Measurements from ENCODE around the gene BRSK2.
A peak's percentile ranks its signal among the peaks of the same experiment; 100 is the strongest.

BRSK2 gene

GRCh38 chr11:1454576-1454975, 64.8 kb downstream of the BRSK2 start:
- DNase-seq = no peak

DNA sequence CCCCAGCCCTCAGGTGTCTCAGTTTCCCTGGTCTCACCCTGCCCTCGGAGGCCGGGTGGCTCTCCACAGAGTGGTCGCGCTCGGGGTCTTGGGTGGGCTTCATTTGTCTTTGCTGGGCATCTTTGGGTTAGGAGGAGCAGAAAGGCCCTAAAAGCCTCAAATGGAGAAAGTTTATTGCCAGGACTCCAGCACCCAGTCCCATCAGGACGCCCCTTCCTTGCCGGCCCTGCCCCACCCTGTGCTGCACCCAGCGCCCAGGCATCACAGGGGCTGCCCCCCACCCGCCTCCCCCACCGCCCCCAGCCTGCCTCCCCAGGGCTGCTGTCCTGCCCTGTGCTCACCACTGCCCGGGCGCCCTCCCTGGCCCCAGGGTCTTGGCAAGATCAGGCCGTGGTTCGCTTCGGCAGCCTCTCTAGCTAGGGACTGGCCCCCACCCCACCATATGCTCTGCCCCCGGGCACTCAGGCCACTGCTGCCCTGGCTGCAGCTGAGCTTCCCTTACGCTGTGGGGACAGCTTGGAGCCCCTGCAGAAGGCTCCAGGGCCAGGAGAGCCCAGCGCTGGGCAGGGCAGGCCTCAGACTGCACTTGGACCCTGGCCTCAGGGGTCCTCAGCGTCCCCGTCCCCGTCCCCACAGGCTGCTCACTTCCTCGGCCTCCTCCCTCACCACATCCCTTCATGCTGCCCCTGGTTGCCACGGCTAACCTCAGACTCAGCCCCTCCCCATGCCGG, 65.5 kb downstream of the BRSK2 start:
- no peak for DNase-seq

- DNase-seq = no peak
Measured at GRCh38 chr11:1455763-1456060, 66.0 kb downstream of the BRSK2 start.

GRCh38 chr11:1456176-1456575, 66.4 kb downstream of the BRSK2 start:
- DNase-seq = no peak

- no peak for DNase-seq
Measured at GRCh38 chr11:1456596-1457325, 67.0 kb downstream of the BRSK2 start.

DNA sequence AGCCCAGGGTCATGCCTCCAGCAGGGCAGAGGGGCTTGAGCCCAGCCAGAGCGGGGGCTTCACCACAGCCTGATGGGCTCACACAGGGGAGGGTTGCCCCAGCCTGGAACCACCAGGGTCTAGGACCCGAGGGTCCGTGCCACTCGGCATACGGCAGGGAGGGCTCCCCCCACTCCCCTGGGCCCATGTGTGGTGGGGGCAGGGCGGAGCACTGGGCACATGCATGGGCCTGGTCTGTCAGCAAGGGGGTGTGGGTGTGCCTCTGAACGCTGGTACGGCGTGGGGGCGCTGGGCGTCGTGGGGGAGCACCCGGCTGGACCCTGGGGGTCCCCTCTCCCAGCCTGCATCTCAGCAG, 67.6 kb downstream of the BRSK2 start:
- DNase-seq = no peak

DNA sequence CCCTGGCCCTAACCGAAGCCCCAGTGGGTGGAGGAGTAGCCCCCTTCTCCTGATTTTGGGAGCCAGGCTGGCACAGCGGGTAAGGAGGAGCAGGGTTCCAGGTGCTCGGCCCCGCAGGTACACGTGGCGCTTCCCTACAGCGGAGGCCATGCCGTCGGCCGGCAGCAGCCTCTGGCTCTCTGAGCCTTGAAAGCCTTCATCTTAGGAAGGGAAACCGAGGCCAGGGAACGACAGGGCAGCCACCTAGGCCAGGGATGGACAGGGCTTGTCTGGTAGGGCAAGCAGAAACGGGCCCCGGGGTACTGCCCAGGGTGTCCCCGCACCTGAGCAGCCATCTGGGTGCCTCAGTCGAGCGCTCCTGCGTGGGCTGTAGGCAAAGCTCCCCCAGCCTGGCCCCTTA, 68.1 kb downstream of the BRSK2 start:
- no peak for DNase-seq

DNA sequence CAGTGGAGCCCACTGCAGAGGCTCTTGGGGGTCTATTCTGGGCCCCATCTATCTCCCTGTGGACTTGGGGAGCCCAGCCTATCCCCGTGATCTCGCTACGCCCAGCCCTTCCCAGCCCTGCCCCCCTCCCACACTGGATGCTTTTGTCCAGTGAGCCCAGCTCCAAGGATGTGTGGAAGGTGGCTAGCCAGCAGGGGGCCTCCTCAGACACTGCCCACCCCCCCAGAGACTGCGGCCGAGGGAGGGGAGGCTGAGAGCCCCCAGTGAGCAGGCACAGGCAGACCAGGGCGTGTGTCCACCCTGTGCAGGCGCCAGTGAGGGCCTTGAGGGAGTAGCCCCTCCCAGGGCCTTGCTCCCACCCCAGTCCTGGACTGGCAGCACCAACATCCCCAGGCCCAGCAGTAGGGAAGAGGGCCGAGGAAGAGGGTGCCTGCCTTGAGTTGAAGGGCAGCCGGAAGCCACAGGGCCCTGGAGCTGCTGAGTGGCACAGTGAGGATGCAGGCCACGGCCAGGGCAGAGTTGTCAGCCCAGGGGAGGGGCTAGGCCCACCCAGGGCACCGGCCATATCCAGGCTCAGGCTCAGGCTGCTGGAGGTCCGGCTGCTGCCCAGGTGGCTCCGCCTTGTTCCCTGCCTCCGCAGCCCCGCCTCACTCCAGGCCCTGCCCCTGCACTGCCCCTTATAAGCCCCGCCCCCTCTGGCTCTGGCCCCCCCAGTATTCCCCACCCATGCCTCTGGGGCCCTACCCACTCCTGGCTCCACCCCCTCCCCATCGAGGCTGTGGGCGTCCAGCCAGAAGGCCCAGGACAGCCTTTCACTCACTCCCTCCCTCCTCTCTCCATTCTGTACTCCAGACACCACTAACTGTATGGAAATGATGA, 68.8 kb downstream of the BRSK2 start:
- peak; percentile 26 for DNase-seq

- no peak for DNase-seq
Measured at GRCh38 chr11:1459219-1459575, 69.5 kb downstream of the BRSK2 start.

- no peak for DNase-seq
Measured at GRCh38 chr11:1459764-1460395, 70.1 kb downstream of the BRSK2 start.

GRCh38 chr11:1460396-1460985, 70.8 kb downstream of the BRSK2 start:
- DNase-seq = no peak

- no peak for DNase-seq
Measured at GRCh38 chr11:1460986-1461825, 71.5 kb downstream of the BRSK2 start.

DNA sequence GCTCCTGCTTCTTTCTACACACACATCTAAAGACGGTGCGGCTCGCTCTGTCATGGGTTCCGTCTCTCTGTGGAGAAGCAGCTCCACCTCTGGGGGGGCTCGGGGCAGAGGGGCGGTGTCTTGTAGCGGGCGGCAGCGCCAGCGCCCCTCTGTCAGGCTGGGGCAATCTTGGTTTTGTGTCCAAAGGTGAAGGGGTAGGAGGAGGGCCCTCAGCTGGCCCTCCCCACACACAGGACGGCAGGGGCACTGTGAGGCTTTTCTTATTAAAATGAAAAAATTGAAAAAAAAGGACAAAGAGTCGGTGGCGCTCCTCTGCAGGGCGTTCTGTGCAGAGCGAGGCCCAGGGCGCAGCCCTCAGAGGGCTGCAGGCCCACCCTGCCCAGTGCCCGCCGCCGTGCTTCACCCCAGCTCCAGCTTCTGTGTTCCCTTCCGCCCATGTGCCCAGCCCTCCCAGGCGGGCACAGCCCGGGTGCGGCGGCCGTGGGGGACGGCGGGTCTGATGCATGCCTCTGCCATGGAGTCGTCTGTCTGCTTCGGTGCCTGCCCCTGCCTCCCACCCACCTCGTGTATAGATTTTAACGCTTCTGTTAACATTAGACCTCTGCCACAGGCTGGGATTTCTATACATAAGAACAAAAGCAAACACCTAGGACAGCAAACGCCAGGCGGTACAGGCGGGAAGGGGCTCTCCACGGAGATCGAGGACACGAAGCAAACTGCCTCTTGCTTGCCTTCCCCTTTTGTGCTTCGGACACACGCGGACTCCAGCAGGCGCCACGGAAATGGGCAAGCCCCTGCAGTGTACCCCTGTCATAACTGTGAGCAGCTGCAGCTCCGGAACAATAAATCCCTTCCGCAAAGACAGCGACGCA, 72.3 kb downstream of the BRSK2 start:
- no peak for DNase-seq

- no peak for DNase-seq
Measured at GRCh38 chr11:1462698-1462975, 72.9 kb downstream of the BRSK2 start.

DNA sequence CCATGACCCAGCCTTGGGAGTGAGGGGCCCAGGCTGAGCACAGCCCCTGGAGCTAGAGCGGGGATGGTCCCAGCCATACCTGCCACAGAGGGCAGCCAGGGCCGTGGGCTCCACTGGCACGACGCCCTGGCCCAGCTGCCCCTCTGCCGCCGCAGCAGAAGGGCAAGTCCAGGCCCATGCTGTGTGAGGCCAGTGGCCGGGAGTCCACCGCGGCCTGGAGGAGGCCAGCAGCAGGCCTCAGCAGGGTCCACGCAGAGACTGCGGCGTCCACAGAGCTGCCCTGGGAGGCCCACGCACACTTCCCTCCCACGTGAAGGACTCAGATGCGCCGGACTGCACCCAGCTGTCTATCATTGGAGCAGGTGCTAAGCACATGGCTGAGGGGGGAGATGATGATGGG, 73.3 kb downstream of the BRSK2 start:
- DNase-seq = no peak

GRCh38 chr11:1466784-1467183, 77.0 kb downstream of the BRSK2 start:
- DNase-seq = no peak

DNA sequence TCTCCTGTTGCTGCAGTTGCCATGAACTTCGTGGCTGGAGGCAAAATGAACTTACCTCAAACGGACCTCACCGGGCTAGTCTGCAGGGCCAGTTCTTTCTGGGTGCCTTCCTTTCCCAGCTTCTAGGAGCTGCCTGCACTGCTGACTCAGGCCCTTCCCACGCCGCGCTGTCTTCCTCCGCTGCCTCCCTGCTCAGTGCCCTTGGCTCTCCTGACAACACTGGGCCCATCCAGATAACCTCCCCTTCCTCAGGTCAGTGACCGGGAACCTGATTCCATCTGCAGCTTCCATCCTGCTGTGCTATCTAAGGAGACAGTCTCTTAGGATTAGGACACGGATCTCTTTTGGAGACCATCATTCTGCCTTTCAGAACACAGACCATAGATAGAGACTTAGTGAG, 77.5 kb downstream of the BRSK2 start:
- DNase-seq = no peak

GRCh38 chr11:1468002-1468401, 78.3 kb downstream of the BRSK2 start:
- DNase-seq = no peak

DNA sequence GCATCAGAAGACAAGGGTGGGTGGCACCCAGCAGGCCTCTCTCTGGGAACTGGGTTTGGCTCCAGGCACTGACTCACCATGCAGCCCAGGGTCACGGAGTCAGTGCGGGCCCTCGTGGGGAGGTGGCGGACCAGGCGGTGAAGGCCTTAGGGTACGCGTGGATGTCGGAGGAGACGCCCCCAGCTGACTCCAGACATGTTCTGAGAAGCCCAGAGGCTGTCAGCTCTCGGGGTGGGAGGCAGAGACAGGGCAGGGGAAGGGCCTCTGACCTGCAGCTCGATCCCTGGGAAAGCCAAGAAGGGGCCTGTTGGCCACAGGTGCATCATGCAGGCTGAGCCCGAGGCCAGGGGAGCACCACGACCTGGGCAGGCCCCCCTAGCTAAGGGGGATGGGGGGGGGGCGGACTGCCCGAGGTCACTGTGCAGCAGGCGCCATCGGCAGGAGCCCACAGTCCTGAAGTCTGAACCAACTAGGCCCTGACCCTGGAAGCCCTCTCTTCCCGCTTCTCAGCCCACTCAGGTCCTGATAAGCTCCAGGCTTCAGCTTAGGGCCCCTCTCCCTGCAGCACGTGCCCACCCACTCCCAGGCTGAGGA, 78.8 kb downstream of the BRSK2 start:
- DNase-seq = no peak

- DNase-seq = no peak
Measured at GRCh38 chr11:1469287-1469910, 79.7 kb downstream of the BRSK2 start.
